ENCODE data around the gene PMAIP1. TPM values are rescaled to one million over a fixed set of nuclear protein-coding genes. Genes with fewer than 3 reads are reported as not detected.

PMAIP1 gene
- polyA plus RNA-seq, 3 donors: 40.8 to 56.6 (median 55.7) TPM

DNA sequence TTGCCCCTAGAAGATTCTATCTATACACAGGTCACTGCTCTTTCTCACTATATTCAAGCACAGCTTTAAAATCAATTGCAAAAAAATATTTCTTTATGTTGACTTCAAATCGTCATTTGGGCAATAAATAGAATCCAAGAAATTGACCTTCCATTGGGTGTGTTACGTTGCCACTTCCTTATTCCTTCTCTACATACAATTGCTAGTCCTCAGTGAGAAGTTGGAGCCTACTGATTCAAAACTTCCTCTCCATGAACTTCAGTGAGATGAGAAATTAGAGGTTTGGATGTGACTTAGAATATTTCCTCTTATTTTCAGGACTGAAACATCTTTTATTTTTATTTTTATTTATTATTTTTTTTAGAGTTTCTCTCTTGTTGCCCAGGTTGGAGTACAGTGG, 40.3 kb downstream of the PMAIP1 start:
- Mint-ChIP-seq H3K27me3 (ENCODE audit: low read depth in 3 of 3) (peaks cover 0 to 7% (median 2%) of the 10 kb centered on the region in 3 donors), H3K36me3 (no peaks in the 10 kb centered on the region), H3K27ac (peak overlapping the region in 1 of 7 donors; percentile 35), H3K4me3 (no peak overlapping the region), H3K9me3 (peaks cover 0 to 2% (median 0%) of the 10 kb centered on the region in 7 donors), H3K4me1 (peaks cover 22% of the 10 kb centered on the region)
- intact Hi-C loops (cut with micrococcal nuclease): loop anchor here (10.0 kb wide), 2 partner anchors 45 to 55 kb away; partner anchors contain the start of gene PMAIP1 (in 1 of the 2)
- peak in 2 of 3 donors; percentile 35 to 42 for DNase-seq
- Histone ChIP-seq H3K36me3 (replicated peaks in 1 of 2; ENCODE audit: control insufficient read depth in 1 of 2, insufficient read depth in 2 of 2, low read length in 2 of 2) (no peaks in the 10 kb centered on the region), H3K9me3 (replicated peaks in 1 of 2; ENCODE audit: control insufficient read depth in 1 of 2, insufficient read depth in 1 of 2, low read length in 2 of 2) (no peaks in the 10 kb centered on the region), H3K4me3 (replicated peaks in 1 of 3; ENCODE audit: low read depth in 2 of 3, low read length in 3 of 3) (no peak overlapping the region), H3K4me1 (ENCODE audit: control insufficient read depth in 1 of 2, insufficient read depth in 2 of 2, low read length in 2 of 2) (peaks cover 21 to 25% of the 10 kb centered on the region in 2 donors), H4K20me1 (ENCODE audit: insufficient read depth, low read length) (no peaks in the 10 kb centered on the region), H3K79me2 (ENCODE audit: insufficient read depth, low read length) (no peaks in the 10 kb centered on the region), H2AFZ (ENCODE audit: insufficient read depth, low read depth, low read length, poor library complexity, severe bottlenecking) (no peak overlapping the region), H3K27me3 (ENCODE audit: control insufficient read depth in 2 of 2, insufficient read depth in 2 of 2, low read length in 2 of 2) (no peaks in the 10 kb centered on the region), H3K4me2 (replicated peaks; ENCODE audit: extremely low read depth, low read length, poor library complexity, severe bottlenecking) (no peak overlapping the region), H3K9ac (ENCODE audit: insufficient read depth, low read length, poor library complexity, severe bottlenecking) (no peak overlapping the region), H3K27ac (ENCODE audit: low read depth in 1 of 2, low read length in 2 of 2) (no peak overlapping the region)
- TF ChIP-seq CTCF (IDR thresholded peaks at IDR 0.05): no peak
- no CpG with 5 or more reads among the region's 2 CpGs for WGBS (ENCODE audit: insufficient coverage)

DNA sequence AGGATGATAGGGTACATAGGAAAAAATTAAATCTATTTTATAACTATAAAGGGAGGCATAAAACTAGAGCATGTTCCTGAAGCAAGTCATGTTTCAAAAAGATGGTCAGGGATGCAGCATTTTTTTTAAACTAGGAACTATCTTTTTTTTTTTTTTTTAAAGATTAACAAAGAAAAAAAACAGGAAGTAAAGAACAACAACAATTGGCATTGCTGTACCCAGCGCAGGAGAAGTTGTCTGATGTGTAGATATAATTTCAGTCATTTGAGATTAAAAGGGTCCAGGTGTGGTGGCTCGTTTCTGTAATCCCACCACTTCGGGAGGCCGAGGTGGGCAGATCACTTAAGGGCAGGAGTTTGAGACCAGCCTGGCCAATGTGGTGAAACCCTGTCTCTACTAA, 41.5 kb downstream of the PMAIP1 start:
- peaks cover 0 to 7% (median 2%) of the 10 kb centered on the region in 3 donors for H3K27me3 Mint-ChIP-seq (ENCODE audit: low read depth in 3 of 3)
- H3K27me3 ChIP-seq (ENCODE audit: control insufficient read depth in 2 of 2, insufficient read depth in 2 of 2, low read length in 2 of 2): no peaks in the 10 kb centered on the region
- peak in 2 of 3 donors; percentile 47 to 48 for DNase-seq
- peaks cover 22% of the 10 kb centered on the region for H3K4me1 Mint-ChIP-seq
- H3K9ac ChIP-seq (ENCODE audit: insufficient read depth, low read length, poor library complexity, severe bottlenecking): no peak overlapping the region
- peaks cover 21 to 25% of the 10 kb centered on the region in 2 donors for H3K4me1 ChIP-seq (ENCODE audit: control insufficient read depth in 1 of 2, insufficient read depth in 2 of 2, low read length in 2 of 2)
- H3K4me3 Mint-ChIP-seq: no peak overlapping the region
- H3K9me3 Mint-ChIP-seq: peaks cover 0 to 2% (median 0%) of the 10 kb centered on the region in 7 donors
- H3K4me3 ChIP-seq (replicated peaks in 1 of 3; ENCODE audit: low read depth in 2 of 3, low read length in 3 of 3): no peak overlapping the region
- WGBS (ENCODE audit: insufficient coverage): 42% methylated on average over 2 of the region's 4 CpGs
- H3K27ac Mint-ChIP-seq: peak overlapping the region in 5 of 7 donors; percentile 63 to 81 (median 70)
- H3K36me3 ChIP-seq (replicated peaks in 1 of 2; ENCODE audit: control insufficient read depth in 1 of 2, insufficient read depth in 2 of 2, low read length in 2 of 2): no peaks in the 10 kb centered on the region
- no peaks in the 10 kb centered on the region for H3K79me2 ChIP-seq (ENCODE audit: insufficient read depth, low read length)
- no peak overlapping the region for H2AFZ ChIP-seq (ENCODE audit: insufficient read depth, low read depth, low read length, poor library complexity, severe bottlenecking)
- no peak for TF ChIP-seq CTCF (IDR thresholded peaks at IDR 0.05)
- H3K9me3 ChIP-seq (replicated peaks in 1 of 2; ENCODE audit: control insufficient read depth in 1 of 2, insufficient read depth in 1 of 2, low read length in 2 of 2): no peaks in the 10 kb centered on the region
- no peaks in the 10 kb centered on the region for H3K36me3 Mint-ChIP-seq
- intact Hi-C loops (cut with micrococcal nuclease): loop anchor here (10.0 kb wide), 2 partner anchors 47 to 57 kb away; partner anchors contain the start of gene PMAIP1 (in 1 of the 2)
- no peaks in the 10 kb centered on the region for H4K20me1 ChIP-seq (ENCODE audit: insufficient read depth, low read length)
- H3K27ac ChIP-seq (ENCODE audit: low read depth in 1 of 2, low read length in 2 of 2): no peak overlapping the region
- H3K4me2 ChIP-seq (replicated peaks; ENCODE audit: extremely low read depth, low read length, poor library complexity, severe bottlenecking): no peak overlapping the region

All from CD14-positive monocyte (primary cell).